HG03378 (cell line): ENCODE data around the gene PICK1.

ENCODE experiments used
- ATAC-seq: cut with Tn5 transposase; IDR thresholded peaks from one replicate; pipeline ENCODE4 v1.9.1; 2021; ENCODE audit warnings: mild to moderate bottlenecking, moderate library complexity; ENCODE audit not compliant: unreplicated experiment

Gene PICK1

DNA sequence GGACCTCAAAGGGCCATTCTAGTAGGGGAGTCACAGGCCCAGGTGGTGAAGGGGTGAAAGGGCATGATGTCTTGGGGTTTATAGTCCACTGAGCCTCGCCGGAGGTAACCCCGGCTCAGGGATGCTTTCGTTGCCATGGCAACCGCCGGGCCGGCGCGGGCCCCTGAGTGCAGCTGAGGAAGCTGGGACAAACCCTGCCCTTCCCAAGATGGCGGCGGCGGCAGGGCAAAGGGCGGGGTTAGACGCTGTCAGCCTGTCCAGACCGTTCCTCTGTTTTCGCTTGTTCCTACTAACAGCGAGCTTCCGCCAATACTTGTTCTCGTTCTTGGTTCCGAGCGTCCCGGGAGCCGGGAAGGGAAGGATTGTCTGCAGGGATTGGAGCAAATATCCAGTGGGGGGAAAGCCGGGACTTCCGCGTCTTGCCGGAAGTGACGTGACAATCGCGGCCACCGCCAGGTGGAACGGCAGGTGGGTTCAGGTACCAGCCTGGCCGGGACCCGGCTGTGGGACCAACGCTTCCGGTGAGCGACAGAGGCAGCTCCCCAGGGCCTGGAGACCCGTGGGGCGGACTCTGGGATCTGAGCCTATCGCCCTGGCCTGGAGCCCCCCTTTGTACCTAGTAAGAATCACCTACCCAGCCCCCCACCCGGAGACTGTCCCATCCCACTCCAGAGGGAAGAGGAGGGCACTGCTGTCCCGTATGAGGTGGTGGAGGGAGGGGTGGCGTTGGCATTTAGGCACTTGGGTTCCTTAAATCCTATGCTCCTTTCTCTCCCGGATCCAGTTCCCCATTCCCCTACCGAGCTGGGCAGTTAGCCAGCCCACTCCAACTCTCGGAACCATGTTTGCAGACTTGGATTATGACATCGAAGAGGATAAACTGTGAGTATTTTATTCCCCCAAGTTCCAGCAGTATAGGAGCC lies at the start of gene PICK1:
PICK1 (plus strand) TSS at position 436 of the 923 bp plus-strand sequence; CDS start at position 842, 406 bp downstream.
- ATAC-seq: no peak

DNA sequence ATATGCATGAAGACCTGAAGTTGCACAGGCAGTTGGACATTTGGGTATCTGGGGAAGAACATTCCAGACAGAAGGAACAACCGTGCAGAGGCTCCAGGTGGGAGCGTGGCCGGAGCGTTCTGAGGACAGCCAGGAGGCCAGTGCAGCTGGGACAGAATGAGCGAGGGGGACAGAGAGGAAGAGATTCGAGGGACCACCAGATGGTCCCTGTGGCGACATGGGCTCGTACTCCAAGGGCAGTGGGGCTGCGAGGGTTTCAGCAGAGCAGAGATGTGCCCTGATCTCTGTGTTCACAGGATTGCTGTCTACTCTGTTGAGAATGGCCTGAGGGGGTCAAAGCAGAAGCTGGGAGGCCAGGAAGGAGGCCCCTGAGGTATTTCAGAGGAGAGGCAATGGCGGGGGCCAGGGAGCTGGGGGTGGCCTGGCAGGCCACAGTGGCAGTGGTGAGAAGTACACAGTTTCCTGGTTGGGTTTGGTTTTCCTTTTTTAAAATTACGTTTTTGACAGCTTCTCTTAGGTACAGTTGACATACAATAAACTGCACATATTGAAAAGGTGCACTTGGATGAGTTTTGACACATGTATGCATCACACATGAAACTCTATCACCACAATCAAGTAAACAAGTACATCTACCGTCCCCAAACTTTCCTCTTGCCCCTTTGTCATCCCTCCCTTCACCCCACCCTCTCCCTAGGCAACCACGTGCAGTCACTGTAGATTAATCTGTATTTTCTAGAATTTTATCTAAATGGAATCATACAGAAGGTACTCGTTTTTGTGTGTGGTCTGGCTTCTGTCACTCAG lies 48.0 kb upstream of the PICK1 start:
- no peak for ATAC-seq

DNA sequence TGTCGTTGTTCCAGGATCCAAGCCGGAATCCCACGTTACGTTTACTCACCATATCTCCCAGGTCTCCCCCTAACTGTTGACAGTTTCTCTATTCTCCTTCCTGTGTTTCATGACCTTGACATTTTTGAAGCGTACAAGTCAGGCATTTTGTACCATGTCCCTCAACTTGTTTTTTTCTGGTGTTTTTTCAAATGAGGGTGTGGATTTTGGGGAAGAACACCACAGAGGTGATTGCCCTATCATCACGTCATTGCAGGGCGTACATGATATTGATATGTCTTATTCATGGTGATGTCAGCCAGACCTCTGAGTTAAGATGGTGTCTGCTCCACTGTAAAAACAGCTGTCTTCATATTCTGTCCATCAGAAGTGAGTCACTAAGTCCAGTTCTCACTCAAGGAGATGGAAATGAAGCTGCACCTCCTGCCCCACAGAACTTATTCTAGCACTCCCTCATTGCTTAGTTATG lies 44.6 kb upstream of the PICK1 start:
- no peak for ATAC-seq

DNA sequence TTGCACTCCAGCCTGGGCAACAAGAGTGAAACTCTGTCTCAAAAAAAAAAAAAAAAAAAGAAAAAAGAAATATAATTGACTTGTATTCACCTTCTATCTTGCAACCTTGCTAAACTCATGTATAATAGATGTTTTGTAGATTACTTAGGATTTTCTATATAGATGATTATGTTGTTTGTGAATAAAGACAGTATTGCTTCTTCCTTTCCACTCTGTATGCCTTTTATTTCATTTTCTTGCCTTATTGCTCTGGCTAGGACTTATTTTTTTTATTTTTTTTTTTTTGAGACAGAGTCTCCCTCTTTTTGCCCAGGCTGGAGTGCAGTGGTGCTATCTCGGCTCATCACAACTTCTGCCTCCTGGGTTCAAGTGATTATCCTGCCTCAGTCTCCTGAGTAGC lies 43.1 kb upstream of the PICK1 start:
- no peak for ATAC-seq

DNA sequence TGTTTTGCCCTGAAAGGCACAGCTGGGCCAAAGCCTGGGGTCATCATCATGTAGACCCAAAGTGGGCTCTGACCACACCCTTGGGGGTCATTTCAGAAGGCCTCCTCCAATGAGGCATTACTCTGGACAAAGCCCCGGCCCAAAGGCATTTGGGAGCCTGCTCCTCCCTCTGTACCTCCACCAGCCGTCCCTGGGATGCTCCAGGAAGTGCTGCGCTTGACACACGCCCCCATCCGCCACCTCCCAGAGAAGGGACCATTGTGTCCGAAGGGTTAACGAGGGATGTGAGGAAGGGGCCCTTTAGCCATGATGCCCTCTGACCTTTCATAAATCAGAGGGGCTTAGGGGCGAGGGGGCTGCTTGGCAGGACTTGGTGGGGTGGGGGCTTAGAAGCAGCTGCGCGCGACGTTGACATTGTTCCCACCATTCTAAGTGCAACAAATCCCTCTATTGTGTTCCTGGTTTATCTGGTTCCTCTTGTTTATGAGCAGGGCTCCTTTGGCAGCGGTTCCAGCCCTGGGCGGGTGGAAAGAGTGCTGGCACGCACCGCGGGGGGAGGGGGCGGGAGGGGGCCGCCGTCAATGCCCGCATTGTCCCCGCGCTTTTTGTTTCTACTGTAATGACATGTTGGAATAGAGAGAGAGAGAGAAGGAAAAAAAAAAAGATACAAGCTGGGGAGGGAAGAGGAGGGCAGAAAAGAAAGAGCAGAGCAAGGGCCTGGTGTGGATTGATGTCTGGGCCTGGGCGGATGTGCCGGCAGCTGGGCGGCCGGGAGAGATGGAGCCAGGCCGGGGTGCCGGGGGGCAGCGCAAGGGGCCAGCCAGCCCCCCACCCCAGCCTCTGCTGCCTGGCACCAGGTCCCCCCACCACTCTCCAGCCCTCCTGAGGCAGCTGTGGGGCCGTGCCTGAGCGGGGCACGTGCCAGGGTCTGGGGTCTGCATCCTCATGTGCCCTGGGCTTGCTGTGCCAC lies 40.7 kb upstream of the PICK1 start:
- ATAC-seq: no peak

DNA sequence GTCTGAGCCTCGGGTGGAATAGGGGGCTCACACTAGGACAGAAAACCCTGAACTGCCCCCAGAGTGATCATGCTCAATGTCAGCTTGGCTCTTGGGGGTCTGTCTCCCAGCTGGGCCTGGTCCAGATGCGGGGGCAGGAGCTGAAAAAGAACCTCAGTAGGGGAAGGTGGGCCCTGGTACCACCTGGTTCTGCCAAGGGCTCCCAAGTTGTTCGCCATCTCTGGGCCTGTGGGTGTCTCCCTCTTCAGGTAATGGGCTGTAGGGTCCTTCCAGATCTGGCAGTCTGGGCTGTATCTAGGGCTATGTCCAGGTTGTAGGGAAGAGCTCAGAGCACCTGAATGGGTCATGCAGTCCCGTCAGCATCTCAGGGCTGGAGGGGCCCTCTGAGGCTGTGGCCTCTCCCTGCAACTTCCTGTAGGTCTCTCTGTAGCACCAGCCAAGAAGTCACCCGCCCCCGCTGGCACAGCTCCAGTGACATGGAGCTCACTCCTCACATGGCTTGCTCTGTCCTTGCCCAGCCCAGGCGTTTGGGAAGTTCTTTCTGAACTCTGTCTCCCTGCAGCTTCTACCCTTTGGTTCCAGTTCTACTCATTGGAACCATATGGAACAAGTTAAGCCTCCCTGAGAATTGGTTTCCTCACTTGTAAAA lies 39.8 kb upstream of the PICK1 start:
- ATAC-seq: no peak

DNA sequence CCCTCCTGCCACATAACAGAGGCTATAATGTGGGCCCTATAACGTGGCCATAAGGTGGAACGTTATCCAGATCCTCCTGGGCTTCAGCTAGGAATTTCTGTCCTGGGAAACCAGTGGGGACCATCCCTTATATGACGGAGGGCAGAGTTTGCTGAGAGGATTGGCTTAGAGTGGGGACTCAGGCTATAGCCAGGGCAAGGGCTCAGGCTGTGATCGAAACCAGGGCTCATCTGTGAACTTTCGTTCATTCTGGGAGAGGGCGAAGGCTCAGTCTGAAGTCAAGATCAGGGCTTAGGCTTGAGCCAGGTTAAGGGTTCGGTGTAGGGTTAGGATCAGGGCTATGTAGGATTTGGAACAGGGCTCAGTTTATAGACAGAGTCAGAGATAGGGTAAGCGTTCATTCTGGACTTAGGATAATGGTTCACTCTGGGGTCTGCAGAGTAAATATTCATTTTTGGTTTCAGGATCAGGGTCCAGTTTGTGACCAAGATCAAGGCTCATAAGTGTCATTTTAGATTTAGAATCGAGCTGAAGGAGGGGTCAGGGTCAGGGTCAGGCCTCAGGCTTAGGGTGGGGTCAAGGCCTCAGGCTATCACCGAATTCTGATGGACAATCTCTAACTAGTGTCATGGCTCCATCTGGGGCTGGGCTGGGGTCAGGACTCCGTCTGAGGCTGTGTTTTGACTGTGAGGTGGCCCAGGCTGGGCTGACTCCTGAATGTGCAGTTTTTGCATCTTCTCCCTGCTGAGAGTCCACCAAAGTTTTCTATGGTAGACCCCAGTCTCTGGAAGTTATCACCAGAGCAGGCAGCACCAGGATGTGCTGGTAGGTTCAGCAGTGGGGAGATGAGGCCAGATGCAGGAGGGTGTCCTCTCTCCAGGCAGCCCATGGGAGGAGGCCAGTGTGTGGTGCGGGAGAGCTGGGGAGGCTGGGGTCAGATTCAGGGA lies 39.0 kb upstream of the PICK1 start:
- ATAC-seq: no peak

DNA sequence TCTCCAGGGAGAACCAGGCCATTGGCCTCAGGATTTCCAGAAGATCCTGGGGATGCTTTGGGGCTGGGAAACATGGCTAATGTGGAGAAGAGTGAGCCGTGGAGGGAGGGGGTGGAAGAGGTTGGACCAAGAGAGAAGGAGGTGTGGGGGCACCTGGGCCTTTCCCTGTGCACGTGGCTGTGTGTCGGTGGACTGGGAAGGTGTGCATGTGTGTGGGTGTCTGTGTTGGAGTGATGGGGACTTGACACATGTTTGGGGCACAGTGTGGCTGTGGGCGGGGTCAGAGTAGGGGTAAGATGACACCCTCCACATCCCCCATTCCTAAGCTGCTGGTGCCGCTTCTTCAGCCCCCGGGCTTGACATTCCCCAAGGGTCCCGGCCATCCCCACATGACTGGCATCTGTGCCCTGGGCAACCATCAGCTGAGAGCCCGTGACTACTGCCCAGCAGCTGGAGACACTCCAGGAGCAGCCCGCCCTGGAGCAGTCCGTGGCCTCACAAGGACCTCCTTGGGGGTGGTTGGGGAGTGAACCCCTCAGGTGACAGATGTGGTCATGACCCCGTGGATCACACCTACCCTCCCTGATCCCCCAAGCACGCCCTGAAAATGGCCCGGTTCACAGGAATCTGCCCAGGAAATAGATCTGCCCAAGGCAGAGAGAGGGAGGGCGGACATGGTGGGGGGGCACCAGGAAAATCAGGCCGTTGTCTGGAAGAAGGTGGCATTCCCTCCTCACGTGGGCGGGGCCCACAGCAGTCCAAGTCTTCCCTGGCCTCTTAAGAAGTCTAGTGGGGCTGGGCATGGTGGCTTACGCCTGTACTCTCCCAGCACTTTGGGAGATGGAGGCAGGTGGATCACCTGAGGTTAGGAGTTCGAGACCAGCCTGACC lies 38.0 kb upstream of the PICK1 start:
- no peak for ATAC-seq

DNA sequence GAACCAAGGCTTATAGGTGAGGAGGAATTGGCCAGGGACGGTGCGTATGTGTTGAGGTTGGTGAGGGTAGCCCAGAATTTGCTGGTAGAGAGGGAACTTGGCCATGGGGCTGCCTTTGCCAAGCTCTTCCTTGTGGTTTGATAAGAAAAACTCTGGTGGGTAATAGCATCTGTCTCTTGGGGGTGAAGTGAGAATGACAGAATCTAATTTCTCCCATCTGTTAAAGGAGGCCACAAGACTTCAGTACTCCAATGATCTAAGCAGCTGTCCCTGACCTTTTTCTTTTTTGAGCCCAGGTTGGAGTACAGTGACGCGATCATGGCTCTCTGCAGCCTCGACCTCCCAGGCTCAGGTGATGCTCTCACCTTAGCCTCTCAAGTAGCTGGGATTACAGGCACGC lies 36.0 kb upstream of the PICK1 start:
- ATAC-seq: no peak

DNA sequence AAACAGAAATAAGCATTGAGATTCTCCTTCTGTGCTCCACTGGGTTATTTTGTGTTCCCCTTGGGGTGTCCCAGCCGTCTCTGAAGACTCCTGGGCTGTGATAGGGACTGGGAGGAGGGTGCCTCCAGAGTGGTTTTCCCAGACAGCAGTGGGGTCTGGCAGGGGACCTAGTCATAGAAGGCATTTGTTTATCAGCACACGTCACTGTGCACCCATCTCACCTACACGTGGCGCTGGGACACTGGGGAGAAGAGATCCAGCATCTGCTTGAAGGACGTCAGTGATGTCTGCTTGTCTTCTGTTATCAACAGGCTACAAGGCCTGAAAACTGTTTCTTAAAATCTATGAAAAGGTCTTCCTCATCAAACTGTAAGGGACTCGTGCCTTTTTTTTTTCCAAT lies 34.2 kb upstream of the PICK1 start:
- ATAC-seq: no peak

DNA sequence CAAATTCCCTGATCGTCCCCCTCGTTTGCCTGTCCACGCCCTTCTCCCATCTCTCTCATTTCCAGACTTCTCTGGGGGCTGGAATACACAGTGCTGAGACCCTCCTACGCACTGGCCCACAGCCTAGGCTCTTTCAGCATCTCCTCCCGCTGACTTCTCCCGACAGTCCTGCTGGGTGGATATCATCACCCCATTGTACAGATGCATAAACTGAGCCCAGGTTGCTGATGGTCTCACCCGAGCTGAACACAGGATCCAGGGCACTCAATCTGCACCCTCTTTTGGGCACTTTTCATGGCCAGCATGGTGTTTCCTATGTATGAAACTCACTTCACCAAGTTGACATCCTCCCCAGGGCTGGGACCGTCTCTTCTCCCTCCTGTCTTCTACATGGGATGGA lies 31.7 kb upstream of the PICK1 start:
- no peak for ATAC-seq

DNA sequence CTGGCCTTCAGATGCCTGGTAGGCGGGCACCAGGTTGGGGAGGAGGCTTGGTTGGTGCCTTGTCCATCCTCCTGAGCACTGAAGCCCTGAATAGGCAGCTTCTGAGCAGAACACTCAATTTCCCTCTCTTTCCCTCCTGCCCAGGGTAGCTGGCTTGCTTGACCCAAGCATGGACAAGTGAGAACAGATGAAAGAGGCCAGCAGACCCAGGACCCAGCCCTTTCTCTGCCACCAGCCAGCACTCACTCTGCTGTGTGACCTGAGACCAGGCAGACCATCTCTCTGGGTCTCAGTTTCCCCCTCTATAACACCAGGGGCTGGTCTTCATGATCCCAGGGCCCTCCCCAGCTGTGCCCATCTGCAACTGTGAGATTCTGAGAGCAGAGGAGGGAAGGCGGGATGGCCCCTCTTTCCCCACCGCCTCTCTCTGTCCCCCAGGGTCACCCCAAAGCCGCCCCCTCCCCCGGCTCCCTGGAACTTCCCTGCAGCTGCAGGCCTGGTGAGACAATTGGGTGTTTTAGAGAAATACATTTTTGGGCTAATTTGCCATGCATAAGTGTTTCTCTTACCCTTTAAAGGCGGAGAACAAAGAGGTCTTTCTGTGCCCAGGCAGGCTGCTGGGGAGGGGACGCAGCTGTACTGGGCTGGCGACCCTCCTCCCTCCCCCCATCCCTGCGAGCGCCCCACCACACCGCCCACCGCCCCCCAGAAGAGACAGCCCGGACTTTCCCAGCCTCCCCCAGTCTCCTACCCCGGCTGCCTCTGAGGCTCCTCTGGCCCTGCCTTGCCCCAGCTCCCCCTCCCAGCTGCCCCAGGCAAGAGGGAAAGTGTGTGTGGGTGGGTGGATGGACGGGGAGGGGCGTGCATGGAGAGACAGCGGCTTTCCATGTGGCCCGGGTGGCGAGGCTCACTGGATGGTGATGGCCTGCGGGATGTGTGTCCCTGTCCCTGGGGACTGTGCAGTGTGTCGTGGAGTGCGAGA lies 30.8 kb upstream of the PICK1 start:
- ATAC-seq: no peak

DNA sequence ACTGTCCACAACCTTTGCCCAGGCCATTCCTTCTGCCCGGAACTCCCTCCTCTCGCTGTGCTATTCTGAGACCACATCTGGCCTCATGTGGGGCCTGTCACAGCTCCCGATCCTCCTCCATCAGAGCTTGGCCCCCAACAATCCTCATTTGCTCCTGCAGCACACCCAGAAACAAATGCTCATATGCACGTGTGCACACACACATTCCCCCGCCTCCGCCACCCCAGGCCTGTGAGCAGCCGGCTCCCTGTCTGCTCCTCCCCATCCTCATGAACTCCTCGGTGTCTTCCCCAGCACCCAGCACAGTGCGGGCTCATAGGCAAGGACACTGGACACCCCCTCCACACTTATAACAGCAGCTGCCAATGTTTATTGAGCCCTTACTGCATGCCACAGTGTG lies 29.7 kb upstream of the PICK1 start:
- ATAC-seq: no peak

DNA sequence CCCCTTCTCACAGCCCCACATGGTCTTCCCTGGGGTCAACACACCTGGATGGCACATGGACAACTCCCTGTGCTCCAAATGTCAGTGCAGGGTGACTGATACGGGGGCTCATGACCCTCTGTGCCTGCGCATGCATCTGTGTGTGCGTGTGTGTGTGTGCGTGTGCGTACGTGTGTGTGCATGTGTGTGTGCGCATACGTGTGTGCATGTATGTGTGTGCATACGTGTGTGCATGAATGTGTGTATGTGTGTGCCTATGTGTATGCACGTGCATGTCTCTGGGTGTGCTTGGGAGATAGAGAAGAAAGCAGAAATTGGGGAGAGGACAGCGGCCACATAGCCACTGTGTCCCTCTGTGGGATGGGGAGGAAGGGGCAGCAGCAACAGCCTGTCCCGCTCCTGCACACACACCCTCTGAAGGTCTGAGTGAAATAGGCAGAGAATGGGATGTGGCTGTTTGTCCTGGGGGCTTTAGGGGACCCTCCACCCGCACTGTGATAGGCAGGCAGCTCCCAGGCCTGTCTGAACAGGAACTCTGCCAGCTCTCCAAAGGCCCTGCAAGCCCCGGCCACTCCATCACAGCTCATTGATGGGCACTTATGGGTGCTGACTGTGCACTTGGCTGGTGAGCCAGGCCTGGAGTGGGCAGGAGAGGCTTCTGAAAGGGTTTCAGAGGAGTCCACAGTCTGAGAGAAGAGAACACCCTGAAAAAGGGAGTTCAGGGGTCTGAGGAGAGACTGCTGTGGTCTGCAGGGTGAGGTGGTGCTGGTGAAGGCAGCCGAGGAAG lies 28.7 kb upstream of the PICK1 start:
- ATAC-seq: no peak

DNA sequence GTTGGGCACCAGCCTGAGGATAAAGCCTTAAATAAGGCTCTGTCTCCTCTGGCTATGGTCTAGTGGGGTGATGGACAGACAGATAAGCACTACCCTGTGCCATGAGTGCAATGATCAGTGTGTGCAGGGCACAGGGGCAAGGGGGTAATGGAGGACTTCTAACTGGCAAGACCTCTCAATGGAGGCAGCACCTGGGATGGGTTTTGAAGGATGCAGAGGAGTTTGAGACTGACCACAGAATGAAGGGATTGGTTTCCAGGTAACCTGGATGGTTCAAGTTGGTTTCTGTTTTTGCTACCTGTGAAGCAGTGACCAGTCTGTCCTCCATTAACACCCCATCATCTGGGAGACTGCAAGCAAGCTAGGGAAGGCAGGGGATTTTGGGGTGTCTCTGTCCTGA lies 27.8 kb upstream of the PICK1 start:
- no peak for ATAC-seq

DNA sequence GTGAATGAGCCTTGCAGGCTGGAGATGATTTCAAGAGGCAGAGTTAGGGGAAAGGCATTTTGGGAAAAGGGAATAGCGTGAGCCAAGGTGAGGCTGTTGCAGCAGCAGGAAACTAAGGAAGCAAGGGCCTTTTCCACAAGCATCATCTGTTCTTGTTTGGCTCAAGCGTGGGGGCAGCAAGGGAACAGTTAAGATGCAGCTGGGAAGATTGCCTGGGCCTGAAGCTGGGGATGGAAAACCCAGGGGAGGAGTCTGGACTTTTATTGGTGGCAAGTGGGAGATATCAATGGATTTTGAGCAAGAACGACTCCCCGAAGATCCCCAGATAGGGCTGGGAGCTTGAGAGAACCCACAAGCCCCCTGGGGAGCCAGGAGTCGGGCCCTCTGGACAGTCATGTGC lies 27.3 kb upstream of the PICK1 start:
- ATAC-seq: no peak
